ENCODE results near the gene ST3GAL3.

The ST3GAL3 gene

DNA sequence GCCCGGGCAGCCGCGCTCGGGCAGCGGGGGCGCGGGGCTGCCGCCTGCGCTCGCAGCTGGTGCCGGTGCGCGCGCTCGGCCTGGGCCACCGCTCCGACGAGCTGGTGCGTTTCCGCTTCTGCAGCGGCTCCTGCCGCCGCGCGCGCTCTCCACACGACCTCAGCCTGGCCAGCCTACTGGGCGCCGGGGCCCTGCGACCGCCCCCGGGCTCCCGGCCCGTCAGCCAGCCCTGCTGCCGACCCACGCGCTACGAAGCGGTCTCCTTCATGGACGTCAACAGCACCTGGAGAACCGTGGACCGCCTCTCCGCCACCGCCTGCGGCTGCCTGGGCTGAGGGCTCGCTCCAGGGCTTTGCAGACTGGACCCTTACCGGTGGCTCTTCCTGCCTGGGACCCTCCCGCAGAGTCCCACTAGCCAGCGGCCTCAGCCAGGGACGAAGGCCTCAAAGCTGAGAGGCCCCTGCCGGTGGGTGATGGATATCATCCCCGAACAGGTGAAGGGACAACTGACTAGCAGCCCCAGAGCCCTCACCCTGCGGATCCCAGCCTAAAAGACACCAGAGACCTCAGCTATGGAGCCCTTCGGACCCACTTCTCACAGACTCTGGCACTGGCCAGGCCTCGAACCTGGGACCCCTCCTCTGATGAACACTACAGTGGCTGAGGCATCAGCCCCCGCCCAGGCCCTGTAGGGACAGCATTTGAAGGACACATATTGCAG, 229.3 kb downstream of the ST3GAL3 start:
- H3K14ac ChIP-seq (ENCODE audit: low read length) = no peak overlapping the region
- no peak overlapping the region for H3K18ac ChIP-seq (ENCODE audit: low read length)
- H3K79me2 ChIP-seq (ENCODE audit: control insufficient read depth, insufficient read depth, low read length, poor library complexity) = no peaks in the 10 kb centered on the region
- H4K91ac ChIP-seq (ENCODE audit: low read depth, low read length) = no peak overlapping the region
- H3K27ac ChIP-seq (ENCODE audit: low read depth, low read length) = no peak overlapping the region
- H3K9ac ChIP-seq (ENCODE audit: low read length) = no peak overlapping the region
- H3K23ac ChIP-seq (ENCODE audit: low read length) = no peak overlapping the region
- H2BK12ac ChIP-seq (ENCODE audit: low read length) = no peak overlapping the region
- H2AFZ ChIP-seq (ENCODE audit: insufficient read depth, low read length, poor library complexity) = peak overlapping the region; percentile 4
- no peaks in the 10 kb centered on the region for H3K9me3 ChIP-seq (ENCODE audit: insufficient read depth, low read depth, low read length)
- H3K4me3 ChIP-seq (ENCODE audit: low read depth, low read length) = peak overlapping the region; percentile 38
- H3K36me3 ChIP-seq (ENCODE audit: control insufficient read depth in 1 of 2, insufficient read depth in 2 of 2, low read length in 2 of 2) = no peaks in the 10 kb centered on the region
- peaks cover 17 to 18% of the 10 kb centered on the region in 2 experiments for H3K4me1 ChIP-seq (ENCODE audit: control insufficient read depth in 1 of 2, insufficient read depth in 2 of 2, low read length in 2 of 2)
- WGBS (ENCODE audit: extremely low coverage, insufficient coverage, insufficient read length) = no CpG with 5 or more reads among the region's 56 CpGs
- H3K27me3 ChIP-seq (ENCODE audit: insufficient read depth, low read length) = no peaks in the 10 kb centered on the region
- no peak overlapping the region for H2BK120ac ChIP-seq (ENCODE audit: insufficient read depth, low read length, poor library complexity)
- H4K12ac ChIP-seq (ENCODE audit: low read depth, low read length) = no peak overlapping the region
- peak overlapping the region; percentile 74 for H3K4me2 ChIP-seq (ENCODE audit: low read length)
- DNase-seq = peak in 1 of 2 donors; percentile 35
- H3K4ac ChIP-seq (ENCODE audit: low read depth, low read length) = no peak overlapping the region
- H3K79me1 ChIP-seq (ENCODE audit: low read length) = no peaks in the 10 kb centered on the region
- H2BK5ac ChIP-seq (ENCODE audit: low read depth, low read length, poor library complexity) = no peak overlapping the region
- no peak overlapping the region for H2AK5ac ChIP-seq (ENCODE audit: low read length)
- H4K8ac ChIP-seq (ENCODE audit: low read depth, low read length) = no peak overlapping the region

DNA sequence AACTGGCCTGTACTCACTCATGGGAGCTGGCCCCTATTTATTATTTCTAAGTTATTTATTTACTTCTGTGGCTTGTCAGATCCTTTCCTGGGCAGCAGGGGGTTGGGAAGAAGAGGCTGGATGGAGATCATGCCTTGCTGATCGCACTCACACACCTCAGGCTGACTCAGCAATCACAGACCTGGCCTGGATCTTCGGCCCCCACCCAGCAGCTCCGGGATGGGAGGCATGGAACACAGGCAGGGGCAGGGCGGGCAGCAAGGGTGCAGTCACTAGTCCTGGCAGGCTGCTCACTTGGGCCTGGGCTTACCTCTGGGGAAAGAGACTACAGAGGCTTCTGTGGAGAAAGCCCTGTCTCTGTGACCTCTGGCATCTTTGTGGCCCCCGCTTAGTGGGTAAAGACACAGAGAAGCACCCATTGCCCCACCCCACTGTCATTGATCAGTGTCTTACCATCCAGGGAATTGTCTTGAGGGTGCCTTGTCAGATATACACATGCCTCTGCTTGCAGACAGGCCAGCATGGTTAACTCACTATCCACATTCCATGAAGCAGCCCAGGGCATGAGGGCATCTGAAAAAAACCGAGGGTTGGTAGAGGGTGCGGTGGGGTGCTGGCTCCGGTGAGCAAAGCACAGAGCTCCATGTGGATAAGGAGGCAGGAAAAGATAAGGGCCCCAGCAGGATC, 230.0 kb downstream of the ST3GAL3 start:
- Histone ChIP-seq H4K12ac (ENCODE audit: low read depth, low read length) (no peak overlapping the region), H2BK12ac (ENCODE audit: low read length) (no peak overlapping the region), H3K23ac (ENCODE audit: low read length) (no peak overlapping the region), H3K79me1 (ENCODE audit: low read length) (no peaks in the 10 kb centered on the region), H3K27ac (ENCODE audit: low read depth, low read length) (no peak overlapping the region), H2AK5ac (ENCODE audit: low read length) (no peak overlapping the region), H3K4me3 (ENCODE audit: low read depth, low read length) (no peak overlapping the region), H3K4me1 (ENCODE audit: control insufficient read depth in 1 of 2, insufficient read depth in 2 of 2, low read length in 2 of 2) (peaks cover 17 to 18% of the 10 kb centered on the region in 2 experiments), H3K18ac (ENCODE audit: low read length) (no peak overlapping the region), H2BK120ac (ENCODE audit: insufficient read depth, low read length, poor library complexity) (no peak overlapping the region), H3K36me3 (ENCODE audit: control insufficient read depth in 1 of 2, insufficient read depth in 2 of 2, low read length in 2 of 2) (no peaks in the 10 kb centered on the region), H3K27me3 (ENCODE audit: insufficient read depth, low read length) (no peaks in the 10 kb centered on the region), H3K9ac (ENCODE audit: low read length) (no peak overlapping the region), H3K9me3 (ENCODE audit: insufficient read depth, low read depth, low read length) (no peaks in the 10 kb centered on the region), H3K14ac (ENCODE audit: low read length) (no peak overlapping the region), H2BK5ac (ENCODE audit: low read depth, low read length, poor library complexity) (no peak overlapping the region), H3K4me2 (ENCODE audit: low read length) (no peak overlapping the region), H3K79me2 (ENCODE audit: control insufficient read depth, insufficient read depth, low read length, poor library complexity) (no peaks in the 10 kb centered on the region), H3K4ac (ENCODE audit: low read depth, low read length) (no peak overlapping the region), H4K8ac (ENCODE audit: low read depth, low read length) (no peak overlapping the region), H4K91ac (ENCODE audit: low read depth, low read length) (no peak overlapping the region), H2AFZ (ENCODE audit: insufficient read depth, low read length, poor library complexity) (no peak overlapping the region)
- WGBS (ENCODE audit: extremely low coverage, insufficient coverage, insufficient read length) = no CpG with 5 or more reads among the region's 8 CpGs
- DNase-seq = peak; percentile 45 to 48

DNA sequence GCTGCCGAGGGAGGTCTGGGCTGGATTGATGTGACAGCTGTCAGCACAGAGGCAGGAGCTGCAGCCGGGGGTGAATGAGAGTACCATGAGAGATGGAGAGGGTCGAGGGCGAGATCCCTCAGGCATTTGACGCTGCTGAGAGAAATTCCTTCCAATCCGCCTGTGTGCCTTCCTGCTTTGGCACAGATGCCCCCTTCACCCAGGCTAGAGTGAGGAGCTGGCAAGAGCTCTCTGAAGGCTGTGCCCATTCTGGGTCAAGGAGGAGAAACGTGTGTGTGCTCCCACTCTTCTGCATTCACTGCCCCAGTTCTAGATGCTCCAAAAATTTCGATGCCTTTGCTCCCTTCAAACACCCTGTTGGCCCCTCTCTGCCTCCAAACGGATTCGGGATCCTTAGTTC, 231.0 kb downstream of the ST3GAL3 start:
- no CpG with 5 or more reads among the region's 10 CpGs for WGBS (ENCODE audit: extremely low coverage, insufficient coverage, insufficient read length)

DNA sequence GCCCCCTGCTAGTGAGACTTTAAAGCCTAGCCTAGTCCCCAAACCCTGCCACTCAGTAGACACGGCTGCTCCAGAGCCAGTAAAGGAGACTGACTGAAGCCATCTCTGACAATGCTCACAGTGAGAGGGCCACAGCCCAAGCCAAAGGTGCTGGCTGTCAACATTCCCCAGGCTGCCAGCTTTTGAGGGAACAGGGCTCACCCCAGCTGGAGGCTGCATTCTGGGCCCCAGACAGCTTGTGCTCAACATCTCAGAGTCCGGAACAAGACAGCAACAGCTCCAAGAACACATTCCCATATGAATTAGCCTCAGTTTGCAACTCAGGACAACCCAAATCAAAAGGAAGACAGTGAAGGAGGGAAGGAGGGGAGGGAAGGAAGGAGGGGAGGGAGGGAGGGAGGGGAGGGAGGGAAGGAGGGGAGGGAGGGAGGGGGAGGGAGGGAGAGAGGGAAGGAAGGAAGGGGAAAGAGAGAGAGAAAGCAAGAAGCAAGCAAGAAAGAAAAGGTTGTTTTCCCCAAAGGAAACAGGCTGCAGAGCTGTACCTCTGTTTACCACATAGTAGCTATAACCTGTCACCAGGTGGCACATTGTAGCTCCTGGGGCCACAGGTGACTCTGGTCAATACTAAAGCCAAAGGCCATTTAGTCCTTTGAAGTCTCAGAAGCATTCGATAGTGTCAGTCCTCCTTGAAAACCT, 231.7 kb downstream of the ST3GAL3 start:
- Histone ChIP-seq H3K9me3 (ENCODE audit: insufficient read depth, low read depth, low read length) (no peaks in the 10 kb centered on the region), H3K4me3 (ENCODE audit: low read depth, low read length) (no peak overlapping the region), H2AK5ac (ENCODE audit: low read length) (no peak overlapping the region), H3K27ac (ENCODE audit: low read depth, low read length) (no peak overlapping the region), H3K18ac (ENCODE audit: low read length) (no peak overlapping the region), H2BK120ac (ENCODE audit: insufficient read depth, low read length, poor library complexity) (no peak overlapping the region), H2BK12ac (ENCODE audit: low read length) (no peak overlapping the region), H3K79me1 (ENCODE audit: low read length) (no peaks in the 10 kb centered on the region), H3K23ac (ENCODE audit: low read length) (no peak overlapping the region), H3K14ac (ENCODE audit: low read length) (no peak overlapping the region), H2AFZ (ENCODE audit: insufficient read depth, low read length, poor library complexity) (no peak overlapping the region), H3K4me1 (ENCODE audit: control insufficient read depth in 1 of 2, insufficient read depth in 2 of 2, low read length in 2 of 2) (peaks cover 5 to 8% of the 10 kb centered on the region in 2 experiments), H3K36me3 (ENCODE audit: control insufficient read depth in 1 of 2, insufficient read depth in 2 of 2, low read length in 2 of 2) (no peaks in the 10 kb centered on the region), H2BK5ac (ENCODE audit: low read depth, low read length, poor library complexity) (no peak overlapping the region), H3K4me2 (ENCODE audit: low read length) (no peak overlapping the region), H3K79me2 (ENCODE audit: control insufficient read depth, insufficient read depth, low read length, poor library complexity) (no peaks in the 10 kb centered on the region), H4K91ac (ENCODE audit: low read depth, low read length) (no peak overlapping the region), H3K9ac (ENCODE audit: low read length) (no peak overlapping the region), H3K27me3 (ENCODE audit: insufficient read depth, low read length) (no peaks in the 10 kb centered on the region), H4K8ac (ENCODE audit: low read depth, low read length) (no peak overlapping the region), H3K4ac (ENCODE audit: low read depth, low read length) (no peak overlapping the region), H4K12ac (ENCODE audit: low read depth, low read length) (no peak overlapping the region)
- WGBS (ENCODE audit: extremely low coverage, insufficient coverage, insufficient read length) = no CpG with 5 or more reads among the region's 3 CpGs
- no peak for DNase-seq

More for the DNA sequence above, 231.0 kb downstream of the ST3GAL3 start:
- no peak for DNase-seq
- Histone ChIP-seq H2AFZ (ENCODE audit: insufficient read depth, low read length, poor library complexity) (no peak overlapping the region), H4K91ac (ENCODE audit: low read depth, low read length) (no peak overlapping the region), H2AK5ac (ENCODE audit: low read length) (no peak overlapping the region), H3K4me3 (ENCODE audit: low read depth, low read length) (no peak overlapping the region), H2BK120ac (ENCODE audit: insufficient read depth, low read length, poor library complexity) (no peak overlapping the region), H3K79me2 (ENCODE audit: control insufficient read depth, insufficient read depth, low read length, poor library complexity) (no peaks in the 10 kb centered on the region), H3K36me3 (ENCODE audit: control insufficient read depth in 1 of 2, insufficient read depth in 2 of 2, low read length in 2 of 2) (no peaks in the 10 kb centered on the region), H2BK12ac (ENCODE audit: low read length) (no peak overlapping the region), H3K14ac (ENCODE audit: low read length) (no peak overlapping the region), H3K23ac (ENCODE audit: low read length) (no peak overlapping the region), H3K27ac (ENCODE audit: low read depth, low read length) (no peak overlapping the region), H3K4me1 (ENCODE audit: control insufficient read depth in 1 of 2, insufficient read depth in 2 of 2, low read length in 2 of 2) (peaks cover 11 to 13% of the 10 kb centered on the region in 2 experiments), H3K9ac (ENCODE audit: low read length) (no peak overlapping the region), H3K27me3 (ENCODE audit: insufficient read depth, low read length) (no peaks in the 10 kb centered on the region), H3K18ac (ENCODE audit: low read length) (no peak overlapping the region), H3K79me1 (ENCODE audit: low read length) (no peaks in the 10 kb centered on the region), H2BK5ac (ENCODE audit: low read depth, low read length, poor library complexity) (no peak overlapping the region), H4K12ac (ENCODE audit: low read depth, low read length) (no peak overlapping the region), H3K4ac (ENCODE audit: low read depth, low read length) (no peak overlapping the region), H3K4me2 (ENCODE audit: low read length) (no peak overlapping the region), H3K9me3 (ENCODE audit: insufficient read depth, low read depth, low read length) (no peaks in the 10 kb centered on the region), H4K8ac (ENCODE audit: low read depth, low read length) (no peak overlapping the region)

Measured in trophoblast cell (in vitro differentiated cells and primary cell).